AG09309 (cell line): ENCODE results near the gene ENPP1.

ENCODE experiments used
- DNase-seq: peaks from one replicate; pipeline ENCODE4 v3.0.0-alpha.2; 2010; ENCODE audit warnings: low read depth
- H3K4me3 ChIP-seq: 2 replicates; pipeline ENCODE4 v1.5.1; 2011; ENCODE audit warnings: mild to moderate bottlenecking, low read depth, low read length, moderate library complexity; ENCODE audit not compliant: control insufficient read depth
- TF ChIP-seq, protein P1 (sequence below): IDR thresholded peaks from 2 replicates; pipeline ENCODE4 v1.5.1; 2011; ENCODE audit warnings: mild to moderate bottlenecking, low read depth, low read length, inconsistent platforms; ENCODE audit not compliant: insufficient read depth, control insufficient read depth; ENCODE audit errors: missing control alignments

The ENPP1 gene

DNA sequence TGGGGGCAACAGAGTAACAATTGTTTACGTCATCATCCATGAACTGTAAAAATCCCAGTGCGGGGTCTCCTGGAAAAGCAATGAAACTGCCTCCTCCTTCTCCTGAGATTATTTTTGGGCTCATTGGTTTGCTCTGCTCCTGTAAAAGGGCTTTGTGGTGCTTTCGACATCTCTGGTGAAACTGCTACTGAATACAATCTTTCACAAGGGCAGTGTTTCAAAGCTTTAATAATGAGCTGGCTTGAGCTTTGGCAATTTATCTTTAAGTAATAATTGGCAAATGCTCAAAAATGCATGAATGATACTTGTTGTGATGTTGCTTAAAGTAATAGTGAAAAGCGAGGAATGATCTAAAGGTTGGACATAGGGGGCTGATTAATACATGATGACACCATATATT lies 43.5 kb upstream of the ENPP1 start:
- H3K4me3 ChIP-seq: no peak overlapping the region
- DNase-seq: no peak
- TF ChIP-seq, protein P1, sequence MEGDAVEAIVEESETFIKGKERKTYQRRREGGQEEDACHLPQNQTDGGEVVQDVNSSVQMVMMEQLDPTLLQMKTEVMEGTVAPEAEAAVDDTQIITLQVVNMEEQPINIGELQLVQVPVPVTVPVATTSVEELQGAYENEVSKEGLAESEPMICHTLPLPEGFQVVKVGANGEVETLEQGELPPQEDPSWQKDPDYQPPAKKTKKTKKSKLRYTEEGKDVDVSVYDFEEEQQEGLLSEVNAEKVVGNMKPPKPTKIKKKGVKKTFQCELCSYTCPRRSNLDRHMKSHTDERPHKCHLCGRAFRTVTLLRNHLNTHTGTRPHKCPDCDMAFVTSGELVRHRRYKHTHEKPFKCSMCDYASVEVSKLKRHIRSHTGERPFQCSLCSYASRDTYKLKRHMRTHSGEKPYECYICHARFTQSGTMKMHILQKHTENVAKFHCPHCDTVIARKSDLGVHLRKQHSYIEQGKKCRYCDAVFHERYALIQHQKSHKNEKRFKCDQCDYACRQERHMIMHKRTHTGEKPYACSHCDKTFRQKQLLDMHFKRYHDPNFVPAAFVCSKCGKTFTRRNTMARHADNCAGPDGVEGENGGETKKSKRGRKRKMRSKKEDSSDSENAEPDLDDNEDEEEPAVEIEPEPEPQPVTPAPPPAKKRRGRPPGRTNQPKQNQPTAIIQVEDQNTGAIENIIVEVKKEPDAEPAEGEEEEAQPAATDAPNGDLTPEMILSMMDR: no peak

DNA sequence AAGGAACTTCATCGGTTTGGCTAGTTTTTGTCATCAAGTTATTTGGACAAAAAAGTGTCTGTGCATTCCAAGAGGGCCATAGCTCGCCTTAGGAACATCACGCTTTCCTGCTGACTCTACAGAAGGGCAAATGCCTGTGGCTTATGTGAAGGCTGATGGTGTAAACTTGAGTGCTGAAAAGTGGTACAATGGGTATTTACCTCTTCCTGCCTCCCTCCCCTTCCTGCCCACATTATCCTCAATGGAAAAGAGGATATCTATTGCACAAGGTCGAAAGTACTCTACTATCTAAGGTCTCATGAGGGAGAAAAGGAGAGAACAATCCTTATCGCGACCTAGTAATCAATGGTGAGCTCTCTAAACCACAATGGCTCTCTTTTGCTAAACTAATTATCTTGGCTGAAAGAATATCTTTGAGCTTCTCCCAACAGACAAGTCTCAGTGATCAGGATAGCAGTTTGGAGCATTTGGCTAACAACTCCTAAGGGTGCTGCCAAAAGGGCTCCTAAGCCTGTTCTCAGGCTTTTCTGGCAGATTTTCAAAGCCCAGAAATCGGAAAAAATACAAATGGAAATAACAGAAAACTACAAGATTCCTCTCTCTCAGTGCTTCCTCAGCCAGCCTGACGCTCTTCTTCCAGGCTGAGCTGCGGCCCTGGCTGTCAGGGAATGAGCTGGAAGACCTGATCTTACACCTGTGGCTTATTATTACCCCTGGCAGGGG lies 42.6 kb upstream of the ENPP1 start:
- H3K4me3 ChIP-seq: no peak overlapping the region
- TF ChIP-seq, protein P1: no peak
- DNase-seq: peak; percentile 82

DNA sequence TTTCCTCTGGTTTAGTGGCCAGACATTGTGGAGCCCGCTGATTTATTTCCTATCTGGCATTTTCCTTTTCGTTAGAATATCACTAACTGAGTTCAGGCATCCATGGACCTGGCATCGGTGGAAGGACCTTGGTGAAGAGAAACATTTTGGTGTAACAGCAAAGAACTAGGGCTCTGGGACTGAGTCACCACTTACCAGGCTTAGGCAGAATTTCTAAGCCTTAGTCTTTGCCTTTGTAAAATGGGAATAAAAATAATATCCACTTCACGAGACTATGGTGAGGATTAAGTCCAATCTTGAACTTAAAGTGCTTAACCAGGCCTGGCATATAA lies 42.0 kb upstream of the ENPP1 start:
- TF ChIP-seq, protein P1: no peak
- no peak for DNase-seq
- no peak overlapping the region for H3K4me3 ChIP-seq

DNA sequence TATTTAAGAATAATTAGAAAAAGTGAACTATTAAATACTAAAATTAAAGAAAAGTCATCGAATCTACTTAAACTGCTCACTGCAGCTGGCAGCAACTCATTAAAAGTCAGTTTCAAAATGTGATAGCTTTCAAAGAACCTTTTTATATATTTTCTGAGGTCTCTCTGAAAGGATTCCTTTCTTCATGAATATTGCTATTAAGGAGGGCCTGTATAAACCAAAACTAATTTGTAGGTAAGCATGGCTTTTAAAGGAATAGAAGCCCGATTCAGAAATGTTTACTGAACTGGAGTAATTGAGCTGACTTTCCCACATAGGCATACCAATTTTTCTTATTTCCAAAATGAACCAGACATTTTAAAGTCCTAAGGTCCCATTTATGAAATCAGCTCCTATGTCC lies 41.2 kb upstream of the ENPP1 start:
- no peak overlapping the region for H3K4me3 ChIP-seq
- no peak for DNase-seq
- TF ChIP-seq, protein P1: no peak

DNA sequence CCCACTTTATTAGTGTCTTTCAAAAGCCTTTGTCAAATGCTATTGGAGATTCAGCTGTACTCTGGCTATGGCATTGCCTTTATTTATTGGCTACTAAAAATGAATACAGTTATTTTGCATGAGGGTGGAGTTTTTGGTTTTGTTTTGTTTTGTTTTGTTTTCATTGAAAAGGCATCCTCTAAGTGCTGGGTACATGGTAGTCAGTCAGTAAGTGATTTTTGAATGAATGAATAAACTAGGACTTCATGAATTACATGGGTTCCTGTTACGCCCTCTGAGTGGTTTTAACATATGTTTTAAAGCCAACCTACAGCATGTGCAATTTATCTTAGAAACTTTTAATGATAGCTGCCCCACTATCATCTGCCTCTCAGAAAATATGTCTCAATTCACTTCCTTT lies 38.9 kb upstream of the ENPP1 start:
- TF ChIP-seq, protein P1: no peak

DNA sequence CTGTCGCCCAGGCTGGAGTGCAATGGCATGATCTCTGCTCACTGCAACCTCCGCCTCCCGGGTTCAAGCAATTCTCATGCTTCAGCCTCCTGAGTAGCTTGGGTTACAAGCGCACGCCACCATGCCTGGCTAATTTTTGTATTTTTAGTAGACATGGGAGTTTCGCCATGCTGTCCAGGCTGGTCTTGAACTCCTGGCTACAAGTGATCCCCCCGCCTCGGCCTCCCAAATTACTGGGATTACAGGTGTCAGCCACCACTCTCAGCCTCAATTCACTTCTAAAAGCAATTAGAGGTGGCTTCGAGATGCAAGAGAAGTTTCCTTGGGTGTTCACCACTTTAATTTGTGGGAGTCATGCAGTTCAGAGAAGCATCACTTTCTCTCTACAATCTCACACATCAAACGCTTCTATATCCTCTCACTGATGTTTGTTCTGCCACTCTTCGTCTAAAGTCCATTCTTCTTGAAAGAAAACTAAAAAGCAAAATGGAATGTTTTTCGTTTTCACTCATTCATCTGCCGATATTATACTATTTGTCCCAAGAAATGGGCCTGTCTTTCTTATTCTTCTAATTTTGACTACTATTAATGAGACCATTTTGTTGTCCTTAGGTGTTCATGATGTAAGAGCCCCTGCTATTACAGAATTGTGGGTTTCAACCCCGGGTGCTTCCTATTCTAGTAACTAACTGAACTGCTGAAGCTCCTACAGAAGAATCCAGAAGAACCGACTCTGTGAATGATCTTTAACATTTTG lies 38.3 kb upstream of the ENPP1 start:
- TF ChIP-seq, protein P1: no peak
- H3K4me3 ChIP-seq: no peak overlapping the region
- no peak for DNase-seq

More for the DNA sequence above, 38.9 kb upstream of the ENPP1 start:
- no peak for DNase-seq
- H3K4me3 ChIP-seq: no peak overlapping the region
